ENCODE results near the gene GSC2.

GSC2 gene, protein sequence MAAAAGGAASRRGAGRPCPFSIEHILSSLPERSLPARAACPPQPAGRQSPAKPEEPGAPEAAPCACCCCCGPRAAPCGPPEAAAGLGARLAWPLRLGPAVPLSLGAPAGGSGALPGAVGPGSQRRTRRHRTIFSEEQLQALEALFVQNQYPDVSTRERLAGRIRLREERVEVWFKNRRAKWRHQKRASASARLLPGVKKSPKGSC

DNA sequence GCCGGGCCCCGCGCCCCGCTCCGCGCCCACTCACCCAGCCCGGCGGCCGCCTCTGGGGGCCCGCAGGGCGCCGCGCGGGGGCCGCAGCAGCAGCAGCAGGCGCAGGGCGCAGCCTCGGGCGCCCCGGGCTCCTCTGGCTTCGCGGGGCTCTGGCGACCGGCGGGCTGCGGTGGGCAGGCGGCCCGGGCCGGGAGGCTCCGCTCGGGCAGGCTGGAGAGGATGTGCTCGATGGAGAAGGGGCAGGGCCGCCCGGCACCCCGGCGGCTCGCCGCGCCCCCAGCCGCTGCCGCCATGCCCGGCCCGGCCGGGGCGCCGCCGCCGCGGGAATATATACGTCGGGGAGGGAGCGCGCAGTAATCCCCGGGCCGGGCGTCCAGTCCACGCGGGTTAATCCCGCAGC lies at the start of gene GSC2:
Gene GSC2, minus strand, starts transcription at position 302 of the 400 bp plus-strand sequence. Its CDS starts 9 bp downstream, at position 293.
- H3K4me3 ChIP-seq (replicated peaks in 1 of 2; ENCODE audit: low read depth in 2 of 2, low read length in 2 of 2): no peak within 1 kb of the TSS
- no peak for DNase-seq (ENCODE audit: low read depth in 2 of 2)
- TF ChIP-seq, protein P1, sequence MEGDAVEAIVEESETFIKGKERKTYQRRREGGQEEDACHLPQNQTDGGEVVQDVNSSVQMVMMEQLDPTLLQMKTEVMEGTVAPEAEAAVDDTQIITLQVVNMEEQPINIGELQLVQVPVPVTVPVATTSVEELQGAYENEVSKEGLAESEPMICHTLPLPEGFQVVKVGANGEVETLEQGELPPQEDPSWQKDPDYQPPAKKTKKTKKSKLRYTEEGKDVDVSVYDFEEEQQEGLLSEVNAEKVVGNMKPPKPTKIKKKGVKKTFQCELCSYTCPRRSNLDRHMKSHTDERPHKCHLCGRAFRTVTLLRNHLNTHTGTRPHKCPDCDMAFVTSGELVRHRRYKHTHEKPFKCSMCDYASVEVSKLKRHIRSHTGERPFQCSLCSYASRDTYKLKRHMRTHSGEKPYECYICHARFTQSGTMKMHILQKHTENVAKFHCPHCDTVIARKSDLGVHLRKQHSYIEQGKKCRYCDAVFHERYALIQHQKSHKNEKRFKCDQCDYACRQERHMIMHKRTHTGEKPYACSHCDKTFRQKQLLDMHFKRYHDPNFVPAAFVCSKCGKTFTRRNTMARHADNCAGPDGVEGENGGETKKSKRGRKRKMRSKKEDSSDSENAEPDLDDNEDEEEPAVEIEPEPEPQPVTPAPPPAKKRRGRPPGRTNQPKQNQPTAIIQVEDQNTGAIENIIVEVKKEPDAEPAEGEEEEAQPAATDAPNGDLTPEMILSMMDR (IDR thresholded peaks at IDR 0.05; ENCODE audit: low read depth, low read length): no peak

DNA sequence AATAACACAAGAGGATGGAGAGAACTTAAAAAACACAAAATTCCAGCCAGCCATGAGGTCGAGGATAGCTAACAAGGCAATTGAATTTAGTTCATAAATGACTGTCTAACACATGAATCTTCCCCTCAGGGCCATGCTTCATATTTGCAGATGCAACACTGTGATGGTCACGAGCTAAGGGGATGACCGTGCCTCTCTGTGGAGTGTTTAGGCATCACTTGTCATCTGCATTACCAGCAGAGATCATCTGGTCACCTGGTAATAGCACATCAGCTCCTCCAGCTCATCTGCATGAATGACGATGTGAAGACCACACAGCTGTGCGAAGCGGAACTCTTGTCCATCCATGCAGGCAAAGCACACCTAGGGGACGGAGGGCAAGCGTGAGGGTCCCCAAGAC lies 49.4 kb upstream of the GSC2 start:
- DNase-seq (ENCODE audit: low read depth in 2 of 2): no peak
- no peak overlapping the region for H3K4me3 ChIP-seq (replicated peaks in 1 of 2; ENCODE audit: low read depth in 2 of 2, low read length in 2 of 2)
- TF ChIP-seq, protein P1 (IDR thresholded peaks at IDR 0.05; ENCODE audit: low read depth, low read length): no peak

DNA sequence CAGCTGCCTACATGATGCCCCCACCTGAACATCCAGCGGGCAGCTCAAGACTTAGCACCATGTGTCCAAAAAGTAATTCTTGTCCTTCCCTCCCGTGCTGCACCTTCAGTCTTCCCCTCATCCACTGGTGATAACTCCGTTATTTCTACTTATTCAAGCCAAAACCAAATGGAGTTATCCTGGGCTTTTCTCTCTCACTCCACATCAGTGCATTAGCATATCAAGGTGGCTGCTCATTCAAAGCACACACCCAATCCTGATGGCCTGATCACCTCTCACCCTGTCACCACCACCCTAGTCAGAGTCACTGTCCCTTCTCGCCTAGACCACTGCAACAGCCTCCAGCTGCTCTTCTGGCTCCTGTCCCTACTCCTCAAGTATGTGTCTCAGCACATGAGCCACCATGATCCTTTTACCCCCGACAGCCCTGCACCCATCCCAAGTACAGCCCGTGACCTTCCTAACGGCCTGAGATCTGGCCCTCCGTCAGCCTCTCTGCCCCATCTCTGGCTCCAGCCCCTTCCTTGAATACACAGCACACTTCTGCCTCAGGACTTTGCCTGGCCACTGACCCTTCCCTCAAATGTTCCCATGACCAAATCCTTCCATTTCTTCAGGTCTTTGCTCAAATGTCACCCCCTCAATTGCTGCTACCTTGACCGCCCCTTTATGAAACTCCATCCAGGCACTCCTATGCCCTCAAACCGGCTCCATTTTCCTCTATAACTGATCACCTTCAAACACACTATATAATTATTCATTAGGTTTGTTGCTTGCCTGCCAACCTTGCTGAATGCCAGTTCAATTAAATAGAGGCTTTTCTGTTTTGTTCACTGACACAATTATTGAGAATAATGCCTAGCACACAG lies 48.1 kb upstream of the GSC2 start:
- no peak for DNase-seq (ENCODE audit: low read depth in 2 of 2)
- H3K4me3 ChIP-seq (replicated peaks in 1 of 2; ENCODE audit: low read depth in 2 of 2, low read length in 2 of 2): no peak overlapping the region
- TF ChIP-seq, protein P1 (IDR thresholded peaks at IDR 0.05; ENCODE audit: low read depth, low read length): no peak

DNA sequence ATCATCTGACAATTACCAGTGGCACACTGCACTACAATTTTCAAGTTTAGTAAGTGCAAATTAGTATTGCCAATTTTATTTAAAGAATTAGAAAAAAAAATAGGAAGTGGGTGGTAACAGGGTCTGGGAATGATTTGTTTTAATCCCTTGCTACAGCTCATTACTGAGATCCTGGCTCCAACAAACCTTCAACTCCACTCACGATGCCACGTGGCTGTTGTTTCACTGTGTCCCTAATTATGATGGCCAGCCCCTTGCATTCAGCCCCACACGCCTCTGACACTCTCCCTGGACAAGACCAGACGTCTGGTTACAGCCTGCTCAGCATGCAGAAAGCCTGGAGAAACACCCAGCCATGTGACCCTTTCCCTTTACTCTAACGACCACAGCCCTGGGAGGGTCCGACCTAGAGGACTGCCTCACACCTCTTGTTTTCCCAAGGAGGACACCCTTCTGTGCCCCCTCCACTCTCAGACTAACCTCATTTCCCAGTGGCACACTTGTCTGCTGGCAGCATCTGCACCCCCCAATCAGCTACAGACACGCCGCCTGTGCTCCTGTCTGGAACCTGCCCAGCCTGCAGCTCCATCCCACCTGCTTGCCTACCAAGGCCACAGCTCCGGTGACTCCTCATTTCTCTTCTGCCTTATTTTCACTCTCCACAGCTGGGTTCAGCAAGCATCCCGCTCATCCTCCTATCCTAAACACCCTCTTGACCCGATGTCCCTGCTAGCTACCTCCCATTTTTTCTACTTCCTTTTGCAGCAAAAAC lies 46.9 kb upstream of the GSC2 start:
- TF ChIP-seq, protein P1 (IDR thresholded peaks at IDR 0.05; ENCODE audit: low read depth, low read length): no peak
- no peak for DNase-seq (ENCODE audit: low read depth in 2 of 2)
- no peak overlapping the region for H3K4me3 ChIP-seq (replicated peaks in 1 of 2; ENCODE audit: low read depth in 2 of 2, low read length in 2 of 2)

DNA sequence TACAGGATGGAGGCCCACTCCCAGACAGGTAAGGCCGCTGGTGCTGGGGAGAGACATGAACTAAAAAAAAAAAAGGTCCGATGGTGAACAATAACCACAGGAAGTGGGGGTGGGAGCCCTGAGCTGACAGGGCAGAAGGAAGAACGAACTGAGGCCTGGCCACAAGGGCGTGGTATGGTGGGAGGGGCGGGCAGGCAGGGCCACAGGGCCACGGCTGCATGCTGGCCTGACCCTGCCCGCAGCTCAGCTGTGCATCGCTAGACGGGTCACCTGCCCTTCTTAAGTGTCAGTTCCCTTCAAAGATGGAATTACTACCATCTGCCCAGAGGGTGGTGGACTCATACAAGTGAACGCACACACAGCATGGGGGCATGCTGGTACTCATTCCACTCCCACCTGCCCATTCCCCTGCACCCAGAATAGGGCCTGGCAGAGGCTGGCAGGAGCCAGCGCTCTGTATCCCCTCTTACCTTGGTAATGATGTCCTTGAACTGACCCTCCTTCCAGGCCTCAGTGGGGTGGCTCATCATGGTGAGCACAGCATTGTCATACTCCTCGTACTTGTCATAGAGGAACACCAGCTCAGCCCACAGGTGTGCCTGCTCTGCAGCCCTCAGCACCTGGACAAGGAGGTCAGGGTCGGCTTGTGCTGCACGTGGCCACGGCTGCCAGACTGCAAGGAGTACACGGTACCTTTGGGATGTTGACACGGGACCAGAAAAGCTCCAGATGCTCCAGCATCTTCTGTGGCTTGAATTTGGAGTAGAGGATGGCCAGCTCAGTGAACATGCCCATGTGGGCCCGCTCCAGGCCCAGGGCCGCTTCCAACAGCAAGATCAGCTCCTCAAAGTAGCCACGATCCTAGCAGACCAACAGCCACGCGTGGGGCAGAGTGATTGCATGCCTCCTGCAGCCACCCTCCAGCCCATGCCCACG lies 46.0 kb upstream of the GSC2 start:
- H3K4me3 ChIP-seq (replicated peaks in 1 of 2; ENCODE audit: low read depth in 2 of 2, low read length in 2 of 2): no peak overlapping the region
- TF ChIP-seq, protein P1 (IDR thresholded peaks at IDR 0.05; ENCODE audit: low read depth, low read length): no peak
- no peak for DNase-seq (ENCODE audit: low read depth in 2 of 2)
